ENCODE measurements around the gene S1PR4.

Gene S1PR4

DNA sequence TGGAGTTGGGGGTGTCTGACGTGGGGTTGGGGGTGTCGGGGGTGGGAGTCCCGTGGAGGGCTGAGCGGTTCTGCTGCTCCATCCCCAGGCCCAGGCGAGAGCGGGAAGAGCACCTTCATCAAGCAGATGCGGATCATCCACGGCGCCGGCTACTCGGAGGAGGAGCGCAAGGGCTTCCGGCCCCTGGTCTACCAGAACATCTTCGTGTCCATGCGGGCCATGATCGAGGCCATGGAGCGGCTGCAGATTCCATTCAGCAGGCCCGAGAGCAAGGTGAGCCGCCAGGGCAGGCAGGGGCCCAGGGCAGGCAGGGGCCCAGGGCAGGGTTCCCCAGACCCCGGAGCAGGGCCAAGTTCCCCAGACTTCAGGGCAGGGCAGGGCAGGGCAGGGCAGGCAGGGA is 30.1 kb upstream of the S1PR4 start:
- TF ChIP-seq YY1 (IDR thresholded peaks at IDR 0.05; ENCODE audit: low read depth): no peak
- TF ChIP-seq TAF1 (IDR thresholded peaks at IDR 0.05; ENCODE audit: low read depth): no peak
- TF ChIP-seq, protein P1, sequence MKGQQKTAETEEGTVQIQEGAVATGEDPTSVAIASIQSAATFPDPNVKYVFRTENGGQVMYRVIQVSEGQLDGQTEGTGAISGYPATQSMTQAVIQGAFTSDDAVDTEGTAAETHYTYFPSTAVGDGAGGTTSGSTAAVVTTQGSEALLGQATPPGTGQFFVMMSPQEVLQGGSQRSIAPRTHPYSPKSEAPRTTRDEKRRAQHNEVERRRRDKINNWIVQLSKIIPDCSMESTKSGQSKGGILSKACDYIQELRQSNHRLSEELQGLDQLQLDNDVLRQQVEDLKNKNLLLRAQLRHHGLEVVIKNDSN (IDR thresholded peaks at IDR 0.05): no peak
- no peak for TF ChIP-seq CREB1 (IDR thresholded peaks at IDR 0.05; ENCODE audit: low read depth)
- TF ChIP-seq RAD21 (IDR thresholded peaks at IDR 0.05; ENCODE audit: low read depth): no peak
- no peak for TF ChIP-seq TEAD4 (IDR thresholded peaks at IDR 0.05)
- no peak for TF ChIP-seq TCF12 (IDR thresholded peaks at IDR 0.05; ENCODE audit: low read depth)
- no peak for TF ChIP-seq EGR1 (IDR thresholded peaks at IDR 0.05)
- no peak for TF ChIP-seq NFIC (IDR thresholded peaks at IDR 0.05)
- TF ChIP-seq CEBPB (IDR thresholded peaks at IDR 0.05): no peak
- TF ChIP-seq FOXM1 (IDR thresholded peaks at IDR 0.05; ENCODE audit: borderline replicate concordance, low read depth): no peak
- no peak for TF ChIP-seq ZBTB7A (IDR thresholded peaks at IDR 0.05; ENCODE audit: low read depth)
- TF ChIP-seq EP300 (IDR thresholded peaks at IDR 0.05; ENCODE audit: borderline replicate concordance): no peak
- TF ChIP-seq, protein P2, sequence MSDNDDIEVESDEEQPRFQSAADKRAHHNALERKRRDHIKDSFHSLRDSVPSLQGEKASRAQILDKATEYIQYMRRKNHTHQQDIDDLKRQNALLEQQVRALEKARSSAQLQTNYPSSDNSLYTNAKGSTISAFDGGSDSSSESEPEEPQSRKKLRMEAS (IDR thresholded peaks at IDR 0.05): no peak
- TF ChIP-seq, protein P3, sequence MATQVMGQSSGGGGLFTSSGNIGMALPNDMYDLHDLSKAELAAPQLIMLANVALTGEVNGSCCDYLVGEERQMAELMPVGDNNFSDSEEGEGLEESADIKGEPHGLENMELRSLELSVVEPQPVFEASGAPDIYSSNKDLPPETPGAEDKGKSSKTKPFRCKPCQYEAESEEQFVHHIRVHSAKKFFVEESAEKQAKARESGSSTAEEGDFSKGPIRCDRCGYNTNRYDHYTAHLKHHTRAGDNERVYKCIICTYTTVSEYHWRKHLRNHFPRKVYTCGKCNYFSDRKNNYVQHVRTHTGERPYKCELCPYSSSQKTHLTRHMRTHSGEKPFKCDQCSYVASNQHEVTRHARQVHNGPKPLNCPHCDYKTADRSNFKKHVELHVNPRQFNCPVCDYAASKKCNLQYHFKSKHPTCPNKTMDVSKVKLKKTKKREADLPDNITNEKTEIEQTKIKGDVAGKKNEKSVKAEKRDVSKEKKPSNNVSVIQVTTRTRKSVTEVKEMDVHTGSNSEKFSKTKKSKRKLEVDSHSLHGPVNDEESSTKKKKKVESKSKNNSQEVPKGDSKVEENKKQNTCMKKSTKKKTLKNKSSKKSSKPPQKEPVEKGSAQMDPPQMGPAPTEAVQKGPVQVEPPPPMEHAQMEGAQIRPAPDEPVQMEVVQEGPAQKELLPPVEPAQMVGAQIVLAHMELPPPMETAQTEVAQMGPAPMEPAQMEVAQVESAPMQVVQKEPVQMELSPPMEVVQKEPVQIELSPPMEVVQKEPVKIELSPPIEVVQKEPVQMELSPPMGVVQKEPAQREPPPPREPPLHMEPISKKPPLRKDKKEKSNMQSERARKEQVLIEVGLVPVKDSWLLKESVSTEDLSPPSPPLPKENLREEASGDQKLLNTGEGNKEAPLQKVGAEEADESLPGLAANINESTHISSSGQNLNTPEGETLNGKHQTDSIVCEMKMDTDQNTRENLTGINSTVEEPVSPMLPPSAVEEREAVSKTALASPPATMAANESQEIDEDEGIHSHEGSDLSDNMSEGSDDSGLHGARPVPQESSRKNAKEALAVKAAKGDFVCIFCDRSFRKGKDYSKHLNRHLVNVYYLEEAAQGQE (IDR thresholded peaks at IDR 0.05; ENCODE audit: low read depth): no peak

- TF ChIP-seq ZBTB7A (IDR thresholded peaks at IDR 0.05; ENCODE audit: low read depth): no peak
Observed at GRCh38 chr19:3149089-3149488, 29.5 kb upstream of the S1PR4 start.

DNA sequence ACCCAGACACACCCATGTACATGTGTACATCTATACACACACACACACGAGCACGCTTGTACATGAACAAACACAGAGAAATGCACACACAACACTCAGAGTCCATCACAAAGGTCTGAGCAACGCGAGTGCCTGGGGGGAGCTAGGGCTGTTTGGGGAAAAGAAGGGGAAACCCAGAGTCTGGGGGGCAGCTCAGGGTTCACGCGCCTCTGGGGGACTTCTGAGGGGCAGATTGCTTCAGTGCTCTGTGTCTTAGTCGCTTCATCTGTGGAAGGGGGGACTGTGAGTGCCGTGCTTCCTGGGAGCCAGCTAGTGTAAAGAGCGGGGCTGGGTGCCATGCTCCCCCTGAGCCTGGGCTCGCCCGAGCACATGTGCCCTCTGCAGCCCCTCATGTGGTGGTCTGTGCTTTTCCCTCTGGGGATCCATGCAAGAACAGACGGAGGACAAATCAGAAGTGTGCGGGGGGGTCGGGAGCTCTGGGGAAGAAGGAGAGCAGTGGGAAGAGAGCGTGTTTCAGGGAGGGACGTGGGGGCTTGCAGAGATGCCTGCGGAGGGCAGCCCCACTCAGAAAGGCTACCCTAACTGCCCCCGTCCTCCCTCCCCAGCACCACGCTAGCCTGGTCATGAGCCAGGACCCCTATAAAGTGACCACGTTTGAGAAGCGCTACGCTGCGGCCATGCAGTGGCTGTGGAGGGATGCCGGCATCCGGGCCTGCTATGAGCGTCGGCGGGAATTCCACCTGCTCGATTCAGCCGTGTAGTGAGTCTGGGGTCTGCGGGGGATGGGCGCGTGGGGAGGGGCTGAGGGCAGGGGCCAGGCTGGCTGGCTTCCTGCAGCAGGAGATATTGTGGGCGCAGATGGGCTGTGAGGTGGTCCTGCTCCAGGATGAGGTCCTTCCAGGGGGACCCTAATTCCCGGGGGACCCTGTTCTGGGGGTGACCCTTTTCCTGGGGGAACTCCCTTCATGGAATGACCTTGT is 28.8 kb upstream of the S1PR4 start:
- TF ChIP-seq CEBPB (IDR thresholded peaks at IDR 0.05): no peak
- TF ChIP-seq, protein P1 (IDR thresholded peaks at IDR 0.05): no peak
- TF ChIP-seq NFIC (IDR thresholded peaks at IDR 0.05): no peak
- TF ChIP-seq FOXM1 (IDR thresholded peaks at IDR 0.05; ENCODE audit: borderline replicate concordance, low read depth): no peak
- TF ChIP-seq YY1 (IDR thresholded peaks at IDR 0.05; ENCODE audit: low read depth): no peak
- TF ChIP-seq, protein P2 (IDR thresholded peaks at IDR 0.05): no peak
- no peak for TF ChIP-seq ZBTB7A (IDR thresholded peaks at IDR 0.05; ENCODE audit: low read depth)
- no peak for TF ChIP-seq CREB1 (IDR thresholded peaks at IDR 0.05; ENCODE audit: low read depth)
- no peak for TF ChIP-seq TAF1 (IDR thresholded peaks at IDR 0.05; ENCODE audit: low read depth)
- TF ChIP-seq EGR1 (IDR thresholded peaks at IDR 0.05): no peak
- TF ChIP-seq TEAD4 (IDR thresholded peaks at IDR 0.05): no peak
- TF ChIP-seq RAD21 (IDR thresholded peaks at IDR 0.05; ENCODE audit: low read depth): no peak

- TF ChIP-seq, protein P2 (IDR thresholded peaks at IDR 0.05): no peak
- TF ChIP-seq TEAD4 (IDR thresholded peaks at IDR 0.05) (no peak), YY1 (IDR thresholded peaks at IDR 0.05; ENCODE audit: low read depth) (no peak), CEBPB (IDR thresholded peaks at IDR 0.05) (no peak), NFIC (IDR thresholded peaks at IDR 0.05) (no peak)
- TF ChIP-seq, protein P3 (IDR thresholded peaks at IDR 0.05; ENCODE audit: low read depth): no peak
Observed at GRCh38 chr19:3150739-3151329, 27.7 kb upstream of the S1PR4 start.

DNA sequence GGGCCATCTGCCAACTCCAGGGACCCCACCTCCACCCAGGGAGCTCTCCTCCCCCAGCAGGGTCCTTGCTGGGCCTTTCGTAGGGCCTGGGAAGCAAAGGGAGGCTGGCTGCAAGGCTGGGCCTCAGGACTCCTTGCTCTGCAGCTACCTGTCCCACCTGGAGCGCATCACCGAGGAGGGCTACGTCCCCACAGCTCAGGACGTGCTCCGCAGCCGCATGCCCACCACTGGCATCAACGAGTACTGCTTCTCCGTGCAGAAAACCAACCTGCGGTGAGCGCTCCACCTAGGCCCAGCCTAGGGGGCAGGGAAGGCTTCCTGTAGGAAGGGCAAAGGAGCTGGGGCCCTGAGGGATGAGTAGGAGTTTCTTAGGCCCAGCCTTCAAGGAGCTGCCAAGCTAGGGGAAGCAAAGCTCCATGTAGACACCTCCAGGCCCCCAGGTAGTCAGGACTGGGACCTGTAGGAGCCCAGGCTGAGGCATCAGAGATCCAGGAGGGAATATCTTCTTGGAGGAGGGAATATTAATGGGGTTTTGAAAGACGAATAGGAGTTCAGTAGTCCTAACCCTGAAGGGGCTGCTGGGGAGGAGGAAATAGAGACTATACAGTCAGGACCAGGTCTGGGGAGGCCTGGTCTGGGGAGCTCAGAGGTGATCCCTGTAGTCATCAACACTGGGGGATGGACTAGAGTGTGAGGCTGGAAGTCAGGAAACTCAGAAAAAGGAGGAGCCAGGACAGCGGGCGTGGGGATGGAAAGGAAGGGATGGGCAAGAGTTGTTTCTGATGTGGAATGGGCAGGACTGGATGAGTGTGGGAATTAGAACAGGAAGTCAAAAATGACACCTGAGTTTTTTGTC is 26.8 kb upstream of the S1PR4 start:
- TF ChIP-seq, protein P2 (IDR thresholded peaks at IDR 0.05): no peak
- no peak for TF ChIP-seq TEAD4 (IDR thresholded peaks at IDR 0.05)
- no peak for TF ChIP-seq EP300 (IDR thresholded peaks at IDR 0.05; ENCODE audit: borderline replicate concordance)
- TF ChIP-seq, protein P3 (IDR thresholded peaks at IDR 0.05; ENCODE audit: low read depth): no peak
- TF ChIP-seq TCF12 (IDR thresholded peaks at IDR 0.05; ENCODE audit: low read depth): no peak
- no peak for TF ChIP-seq EGR1 (IDR thresholded peaks at IDR 0.05)
- TF ChIP-seq CEBPB (IDR thresholded peaks at IDR 0.05): no peak
- TF ChIP-seq, protein P1 (IDR thresholded peaks at IDR 0.05): no peak
- no peak for TF ChIP-seq ZBTB7A (IDR thresholded peaks at IDR 0.05; ENCODE audit: low read depth)
- no peak for TF ChIP-seq NFIC (IDR thresholded peaks at IDR 0.05)

Measured in Ishikawa (cell line).